Bronchial epithelial cell (primary cell): ENCODE results near the gene TFEC. TPM values are rescaled to one million over a fixed set of nuclear protein-coding genes. Genes with fewer than 3 reads are reported as not detected.
A peak's percentile ranks its signal among the peaks of the same experiment; 100 is the strongest.
"Not testable (repeated sequence)": the region's sequence is repeated elsewhere in the genome, so short reads cannot be mapped to it uniquely, and the experiment has no call there.

Experiments
- DNase-seq: peaks from one replicate; pipeline ENCODE4 v3.0.0-alpha.2; 2010; ENCODE audit warnings: low read depth
- FAIRE-seq: peaks from 2 replicates; lab custom pipeline; 2011; peaks lifted over from hg19 to GRCh38; lab: Jason Lieb, UNC
- H3K27me3 ChIP-seq: 2 replicates; pipeline ENCODE4 v1.5.1; 2011; ENCODE audit warnings: low read length; ENCODE audit not compliant: control insufficient read depth, insufficient read depth
- H3K36me3 ChIP-seq: 2 replicates; pipeline ENCODE4 v1.5.1; 2011; ENCODE audit warnings: low read length; ENCODE audit not compliant: control insufficient read depth, insufficient read depth
- H3K4me3 ChIP-seq: 2 replicates; pipeline ENCODE4 v1.5.1; 2011; ENCODE audit warnings: mild to moderate bottlenecking, low read depth, low read length, control low read depth
- CTCF ChIP-seq: IDR thresholded peaks from 2 replicates; pipeline ENCODE4 v1.5.1; 2011; ENCODE audit warnings: mild to moderate bottlenecking, moderate library complexity, low read length, control low read depth, inconsistent platforms; ENCODE audit not compliant: insufficient read depth, severe bottlenecking
- total RNA-seq: library from RNA; depleted of rRNA; stranded (reverse); fragments of >200 nt; gene quantifications from 2 replicates; pipeline ENCODE4 v1.2.1, GENCODE V29; 2014

TFEC gene
- total RNA-seq, 1 donor from 2014 or later: not detected

- no peak for TF ChIP-seq CTCF
Observed at GRCh38 chr7:116052006-116052405, 21.4 kb upstream of the TFEC start.

GRCh38 chr7:116047261-116047660, 16.7 kb upstream of the TFEC start:
- not testable (repeated sequence) for FAIRE-seq, DNase-seq, H3K4me3 ChIP-seq, H3K36me3 ChIP-seq, H3K27me3 ChIP-seq

More at GRCh38 chr7:116052006-116052405, 21.4 kb upstream of the TFEC start:
- Histone ChIP-seq H3K4me3 (no peak overlapping the region), H3K27me3 (no peaks in the 10 kb centered on the region), H3K36me3 (no peaks in the 10 kb centered on the region)
- FAIRE-seq (no peak), DNase-seq (peak; percentile 39)

GRCh38 chr7:116045532-116045931, 15.0 kb upstream of the TFEC start:
- DNase-seq: no peak
- no peak for TF ChIP-seq CTCF
- no peaks in the 10 kb centered on the region for H3K27me3 ChIP-seq
- no peaks in the 10 kb centered on the region for H3K36me3 ChIP-seq
- no peak overlapping the region for H3K4me3 ChIP-seq
- no peak for FAIRE-seq

GRCh38 chr7:116041615-116042014, 11.1 kb upstream of the TFEC start:
- FAIRE-seq: no peak
- no peak for DNase-seq
- H3K36me3 ChIP-seq: no peaks in the 10 kb centered on the region
- H3K4me3 ChIP-seq: no peak overlapping the region
- no peaks in the 10 kb centered on the region for H3K27me3 ChIP-seq
- TF ChIP-seq CTCF: no peak

DNA sequence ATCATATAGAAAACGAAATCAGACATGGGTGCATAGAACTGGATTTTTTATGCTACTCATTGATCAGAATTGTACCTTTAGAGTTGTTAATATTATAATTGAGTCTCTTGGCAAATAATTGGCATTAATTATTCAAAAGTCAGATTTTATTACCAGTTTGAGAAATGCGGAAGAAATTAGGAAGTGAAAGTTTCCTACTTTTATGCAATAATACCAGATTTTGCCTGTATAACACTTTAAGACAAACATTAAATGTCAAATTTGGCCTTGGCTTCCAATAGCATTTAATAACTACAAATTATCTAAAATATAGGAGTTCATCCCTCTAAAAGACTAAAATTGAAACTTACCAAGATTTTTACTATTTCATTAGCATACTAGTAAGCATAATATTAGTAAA, 6.8 kb upstream of the TFEC start:
- TF ChIP-seq CTCF: no peak
- Histone ChIP-seq H3K36me3 (no peaks in the 10 kb centered on the region), H3K4me3 (no peak overlapping the region), H3K27me3 (no peaks in the 10 kb centered on the region)
- no peak for DNase-seq
- FAIRE-seq: no peak

DNA sequence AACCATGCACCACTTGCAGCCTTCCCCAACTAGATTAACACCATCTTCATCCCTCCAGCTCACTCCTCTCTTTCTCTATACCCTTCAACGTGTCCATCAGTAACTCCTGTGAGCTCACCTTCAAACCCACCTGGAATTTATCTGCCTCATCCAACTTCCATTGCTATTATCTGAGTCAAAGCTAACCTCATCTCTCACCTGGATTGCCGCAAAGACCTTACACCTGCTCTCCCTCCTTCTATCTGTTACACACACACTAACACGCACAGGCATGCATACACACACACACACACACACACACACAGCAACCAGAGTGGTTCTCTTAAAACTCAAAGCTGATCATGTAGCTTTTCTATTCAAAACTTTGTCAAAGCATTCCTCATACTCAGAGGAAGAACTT, 3.8 kb upstream of the TFEC start:
- Histone ChIP-seq H3K27me3 (no peaks in the 10 kb centered on the region), H3K4me3 (no peak overlapping the region), H3K36me3 (no peaks in the 10 kb centered on the region)
- DNase-seq (no peak), FAIRE-seq (no peak)
- TF ChIP-seq CTCF: no peak
